Posterior vena cava (tissue), 2 donors: Measurements from ENCODE around the gene DLEC1. TPM values are rescaled to one million over a fixed set of nuclear protein-coding genes. Genes with fewer than 3 reads are reported as not detected.

Experiments
- total RNA-seq, 2 donors: library from RNA; stranded (reverse); fragmentation: NEBNext Ultra II Directional; extraction: Animal tissue kit (Norgen Biotek cat#: 25700); gene quantifications; one replicate each; pipeline ENCODE4 v1.2.1, GENCODE V29; 2021
- donor health status: DM: yes; HTN: yes; CAD: no.
- donor health status: DM: yes; HTN: yes; CAD: no.

The DLEC1 gene
- total RNA-seq, 2 donors from 2014 or later: 0.14 to 0.51 TPM

Other genes with a start within 250 kb of the DLEC1 start
- 10 to 100 TPM; 41.3 to 45.7 TPM for gene CTDSPL, start 177.3 kb upstream of the DLEC1 start, total RNA-seq
- gene VILL, start 48.4 kb upstream of the DLEC1 start, total RNA-seq: 1 to 10 TPM; 3.4 to 5.9 TPM
- 10 to 100 TPM; 32.5 to 40.9 TPM for gene PLCD1, start 9.6 kb upstream of the DLEC1 start, total RNA-seq
- gene ACAA1, start 97.9 kb downstream of the DLEC1 start, total RNA-seq: 10 to 100 TPM; 29.8 to 41.9 TPM
- gene MYD88, start 99.5 kb downstream of the DLEC1 start, total RNA-seq: 10 to 100 TPM; 24.7 to 26.3 TPM
- gene OXSR1, start 126.3 kb downstream of the DLEC1 start, total RNA-seq: 10 to 100 TPM; 30.4 to 52.3 TPM
- under 1 TPM; 0.32 to 0.48 TPM for gene SLC22A13, start 226.6 kb downstream of the DLEC1 start, total RNA-seq
- under 1 TPM in 1 of 2 donors, not detected in 1; 0.38 TPM for gene SLC22A14, start 243.1 kb downstream of the DLEC1 start, total RNA-seq